ENCODE data around the gene MICAL3. TPM values are rescaled to one million over a fixed set of nuclear protein-coding genes. Genes with fewer than 3 reads are reported as not detected.

Gene MICAL3
- total and polyA plus RNA-seq, 2 of the 8 experiments (the other 6 are each of a cell fraction or from before 2014, with no cell fraction given): 8.3 to 41.8 TPM

DNA sequence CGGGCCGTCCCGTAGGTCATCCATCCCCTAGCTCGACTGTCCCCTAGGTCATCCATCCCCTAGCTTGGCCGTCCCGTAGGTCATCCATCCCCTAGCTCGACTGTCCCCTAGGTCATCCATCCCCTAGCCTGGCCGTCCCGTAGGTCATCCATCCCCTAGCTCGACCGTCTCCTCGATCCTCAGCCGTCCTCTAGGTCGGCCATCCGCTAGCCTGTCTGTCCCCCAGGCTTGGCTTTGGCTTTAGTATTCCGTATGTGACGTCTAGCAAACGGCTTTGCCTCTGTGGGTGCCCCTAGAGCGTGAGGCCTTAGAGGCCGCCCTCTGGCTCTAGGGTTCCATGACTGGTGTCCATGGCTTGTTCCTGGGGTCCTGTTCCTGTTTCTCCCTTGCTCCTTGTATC lies 209.5 kb downstream of the MICAL3 start (continued):
- no peak for TF ChIP-seq NANOG (IDR thresholded peaks at IDR 0.05; ENCODE audit: insufficient read depth, low read depth, low read length, poor library complexity, severe bottlenecking)
- no peak for TF ChIP-seq ASH2L (IDR thresholded peaks at IDR 0.05; ENCODE audit: low read length)
- TF ChIP-seq SIX5 (IDR thresholded peaks at IDR 0.05; ENCODE audit: low read depth, low read length): no peak
- TF ChIP-seq BCL11A (IDR thresholded peaks at IDR 0.05; ENCODE audit: low read depth in 2 of 2, low read length in 2 of 2): no peak
- no peak for TF ChIP-seq RFX5 (IDR thresholded peaks at IDR 0.05; ENCODE audit: borderline replicate concordance, low read depth, low read length)
- TF ChIP-seq HDAC6 (IDR thresholded peaks at IDR 0.05; ENCODE audit: low read depth, low read length): no peak
- no peak for TF ChIP-seq EGR1 (IDR thresholded peaks at IDR 0.05; ENCODE audit: borderline replicate concordance, low read depth, low read length)
